ENCODE data around the gene PIGT. TPM values are rescaled to one million over a fixed set of nuclear protein-coding genes. Genes with fewer than 3 reads are reported as not detected.
A peak's percentile ranks its signal among the peaks of the same experiment; 100 is the strongest.

PIGT gene
- total RNA-seq = 100 to 1,000 TPM; 104 to 129 TPM
- long read RNA-seq, transcript PIGT-202 (12 exons, 2,245 nt) = major isoform, 74 of 104 reads
- long read RNA-seq, transcript PIGT-203 (11 exons, 1,971 nt) = minor isoform, 11 of 104 reads
- long read RNA-seq, partial matches to known transcripts = 16 of 104 reads
- long read RNA-seq, other reads (novel, unspliced or antisense) = 1 of 104 reads

DNA sequence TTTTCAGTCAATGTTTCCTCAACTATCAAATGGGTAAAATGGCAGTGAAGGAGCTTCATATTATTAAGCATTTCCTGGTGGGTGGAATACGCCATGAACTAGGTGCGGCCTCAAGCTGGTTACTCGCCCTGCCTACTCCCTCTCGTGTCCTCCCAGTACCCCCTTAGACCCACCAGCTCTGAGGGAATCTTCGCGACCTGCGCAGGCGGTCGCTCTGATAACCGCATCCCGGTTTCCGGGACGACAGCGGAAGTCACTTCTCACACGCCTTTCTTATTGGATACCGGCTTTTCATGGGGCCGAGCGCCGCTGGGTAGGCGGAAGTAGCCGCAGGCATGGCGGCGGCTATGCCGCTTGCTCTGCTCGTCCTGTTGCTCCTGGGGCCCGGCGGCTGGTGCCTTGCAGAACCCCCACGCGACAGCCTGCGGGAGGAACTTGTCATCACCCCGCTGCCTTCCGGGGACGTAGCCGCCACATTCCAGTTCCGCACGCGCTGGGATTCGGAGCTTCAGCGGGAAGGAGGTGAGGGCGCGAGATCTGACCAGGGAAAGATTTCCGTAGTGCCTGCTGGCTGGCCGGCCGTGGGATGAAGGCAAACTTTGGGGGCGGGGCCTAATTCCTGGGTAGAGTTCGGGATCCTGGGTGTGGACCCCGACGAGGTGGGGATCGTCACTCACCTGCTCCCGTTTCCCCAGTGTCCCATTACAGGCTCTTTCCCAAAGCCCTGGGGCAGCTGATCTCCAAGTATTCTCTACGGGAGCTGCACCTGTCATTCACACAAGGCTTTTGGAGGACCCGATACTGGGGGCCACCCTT lies at the start of gene PIGT:
Gene PIGT, plus strand, starts transcription at position 320 of the 816 bp plus-strand sequence. Its CDS starts 16 bp downstream, at position 336.
- peak; percentile 86 to 97 for ATAC-seq
- DNase-seq = peak; percentile 91
- intact Hi-C loops (cut with DNase I) = no loop called here

- no peak for DNase-seq
- no peak for ATAC-seq
- intact Hi-C loops (cut with DNase I) = no loop called here
These were observed 49.7 kb upstream of the PIGT start for GRCh38 chr20:45366192-45366591.

DNA sequence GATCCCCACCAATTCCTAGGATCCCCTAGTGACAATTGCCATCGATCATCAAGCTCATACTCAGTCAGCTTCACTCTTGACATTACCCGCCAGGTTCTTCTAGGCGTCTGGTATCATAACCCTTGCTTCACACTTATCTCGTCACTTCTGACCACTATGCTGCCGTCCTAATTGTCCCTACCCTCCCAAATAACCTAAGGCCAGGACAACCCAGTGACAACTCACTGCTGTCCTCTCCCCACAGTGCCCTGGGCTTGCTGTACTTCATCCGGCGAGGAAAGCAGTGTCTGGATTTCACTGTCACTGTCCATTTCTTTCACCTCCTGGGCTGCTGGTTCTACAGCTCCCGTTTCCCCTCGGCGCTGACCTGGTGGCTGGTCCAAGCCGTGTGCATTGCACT lies 49.3 kb upstream of the PIGT start:
- ATAC-seq = no peak
- intact Hi-C loops (cut with DNase I) = no loop called here
- DNase-seq = no peak

GRCh38 chr20:45367126-45367525 lies 48.8 kb upstream of the PIGT start:
- intact Hi-C loops (cut with DNase I) = no loop called here
- DNase-seq = no peak
- no peak for ATAC-seq

- intact Hi-C loops (cut with DNase I) = no loop called here
- DNase-seq (no peak), ATAC-seq (no peak)
These were observed 47.5 kb upstream of the PIGT start for GRCh38 chr20:45368221-45368980.

GRCh38 chr20:45370571-45371160 lies 45.3 kb upstream of the PIGT start:
- ATAC-seq (no peak), DNase-seq (no peak)
- intact Hi-C loops (cut with DNase I) = loop anchor here (5.0 kb wide), 3 partner anchors 48 to 402 kb away; no protein-coding TSS in a partner anchor

GRCh38 chr20:45372241-45372640 lies 43.7 kb upstream of the PIGT start:
- ATAC-seq (no peak), DNase-seq (no peak)
- intact Hi-C loops (cut with DNase I) = loop anchor here (5.0 kb wide), 3 partner anchors 50 to 400 kb away; no protein-coding TSS in a partner anchor

- ATAC-seq = peak; percentile 83
- intact Hi-C loops (cut with DNase I) = loop anchor here (5.0 kb wide), 3 partner anchors 50 to 400 kb away; no protein-coding TSS in a partner anchor
- DNase-seq = peak; percentile 56
These were observed 43.1 kb upstream of the PIGT start for GRCh38 chr20:45372646-45373352.

DNA sequence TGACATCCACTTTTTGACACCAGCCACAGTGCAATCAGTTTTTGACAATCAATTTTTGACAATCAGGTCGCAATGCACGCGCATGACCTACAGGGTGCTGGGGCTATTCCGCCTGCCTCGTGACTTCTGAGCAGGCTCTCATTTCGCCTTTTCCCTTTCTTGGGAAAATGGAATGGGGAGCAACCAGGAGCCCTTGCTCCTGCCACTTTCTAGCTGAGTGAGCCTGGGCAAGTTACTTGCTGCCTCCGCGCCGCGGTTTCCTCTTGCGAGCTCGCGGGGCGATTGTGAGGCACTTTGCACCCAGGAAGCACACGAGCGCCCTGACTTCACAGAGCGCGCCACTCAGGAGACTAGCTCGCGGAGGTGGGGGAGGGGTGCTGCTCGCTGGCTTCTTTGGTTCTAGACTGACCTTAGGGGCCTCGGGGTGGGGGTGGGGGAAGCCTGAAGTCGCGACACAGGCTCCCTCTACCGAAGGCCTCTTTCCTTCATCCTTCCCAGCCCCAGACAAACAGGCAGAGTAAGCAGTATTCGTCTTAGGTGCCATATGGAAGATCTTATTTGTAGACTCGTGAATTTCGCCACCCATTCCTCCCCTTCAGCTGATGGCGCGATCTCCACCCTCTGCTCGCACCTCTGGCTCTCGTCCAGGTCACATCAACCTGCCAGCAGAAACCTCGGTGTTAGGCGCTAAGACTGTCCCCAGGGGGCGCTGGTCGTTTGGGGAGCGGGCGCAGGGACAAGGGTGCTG lies 42.4 kb upstream of the PIGT start:
- peak; percentile 91 for DNase-seq
- peak; percentile 87 to 88 for ATAC-seq
- intact Hi-C loops (cut with DNase I) = loop anchor here (2.0 to 5.0 kb wide), 4 partner anchors 51 to 399 kb away; no protein-coding TSS in a partner anchor

- DNase-seq (no peak), ATAC-seq (no peak)
- intact Hi-C loops (cut with DNase I) = loop anchor here (2.0 to 5.0 kb wide), 4 partner anchors 52 to 398 kb away; no protein-coding TSS in a partner anchor
These were observed 41.9 kb upstream of the PIGT start for GRCh38 chr20:45374101-45374467.

DNA sequence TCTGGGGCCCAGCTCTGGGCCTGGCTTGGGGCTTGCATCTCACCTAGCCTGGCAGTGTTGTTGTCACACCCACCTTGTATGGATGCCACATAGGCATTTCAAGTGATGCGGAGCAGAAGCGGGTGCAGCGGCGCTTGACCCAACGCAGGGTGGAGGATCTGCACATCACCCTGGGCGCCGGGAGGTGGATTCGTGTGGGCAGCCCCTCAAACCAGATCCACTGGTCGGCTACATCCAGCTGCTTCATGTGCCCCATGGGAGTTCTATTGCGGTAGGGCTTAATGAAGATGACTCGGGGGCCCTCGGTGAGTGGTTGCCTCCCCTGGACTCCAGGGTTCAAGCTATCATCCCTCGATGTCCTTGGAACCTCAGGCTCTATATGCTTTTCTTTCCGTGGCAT lies 41.0 kb upstream of the PIGT start:
- DNase-seq = no peak
- ATAC-seq = no peak
- intact Hi-C loops (cut with DNase I) = loop anchor here (2.0 to 5.0 kb wide), 5 partner anchors 53 to 397 kb away; partner anchors contain the start of gene WFDC10B (in 1 of the 2)

GRCh38 chr20:45377269-45377668 lies 38.7 kb upstream of the PIGT start:
- DNase-seq (no peak), ATAC-seq (no peak)
- intact Hi-C loops (cut with DNase I) = loop anchor here in 1 of 2 donors (5.0 kb wide), 1 partner anchor 330 kb away; the partner anchor contains the start of gene WFDC10B

GRCh38 chr20:45378191-45378590 lies 37.8 kb upstream of the PIGT start, which contains the start of gene TP53TG5:
TP53TG5 (minus strand) TSS chr20:45378325; CDS start chr20:45378236, 89 bp downstream.
- no peak for DNase-seq
- intact Hi-C loops (cut with DNase I) = loop anchor here in 1 of 2 donors (5.0 kb wide), 1 partner anchor 329 kb away; the partner anchor contains the start of gene WFDC10B
- no peak for ATAC-seq

DNA sequence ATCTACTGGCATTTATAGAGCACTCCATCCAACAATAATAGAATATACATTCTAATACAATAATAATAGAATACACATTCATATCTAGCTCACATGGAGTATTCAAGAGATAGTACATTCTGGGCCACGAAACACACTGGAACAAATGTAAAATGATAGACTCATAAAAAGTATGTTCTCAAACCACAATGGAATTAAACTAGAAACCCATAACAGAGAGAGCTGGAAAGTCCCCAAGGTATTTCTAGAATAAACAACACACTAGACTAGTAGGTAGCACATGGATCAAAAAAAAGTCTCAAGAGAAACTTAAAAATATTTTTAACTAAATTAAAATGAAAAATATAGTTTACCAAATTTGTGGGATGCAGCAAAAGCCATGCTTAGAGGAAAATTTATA lies 28.7 kb upstream of the PIGT start:
- DNase-seq (no peak), ATAC-seq (no peak)
- intact Hi-C loops (cut with DNase I) = no loop called here

GRCh38 chr20:45390931-45391330 lies 25.0 kb upstream of the PIGT start:
- ATAC-seq (no peak), DNase-seq (no peak)
- intact Hi-C loops (cut with DNase I) = no loop called here

DNA sequence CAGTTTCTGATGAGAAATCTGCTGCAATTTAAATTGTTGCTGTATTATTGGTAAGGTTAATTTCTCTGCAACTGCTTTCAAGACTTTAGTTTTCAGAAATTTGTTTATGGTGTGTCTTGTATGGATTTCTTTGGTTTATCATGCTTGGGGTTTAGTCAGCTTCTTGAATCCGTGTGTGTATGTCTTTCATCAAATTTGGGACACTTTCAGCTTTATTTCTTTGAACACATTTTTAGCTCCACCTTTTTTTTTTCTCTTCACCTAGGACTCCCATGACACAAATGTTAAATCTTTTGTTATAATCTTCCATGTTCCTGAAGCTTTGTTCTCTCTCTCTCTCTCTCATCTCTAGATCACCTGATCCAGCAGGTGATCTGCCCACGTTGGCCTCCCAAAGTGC lies 24.4 kb upstream of the PIGT start:
- ATAC-seq (no peak), DNase-seq (no peak)
- intact Hi-C loops (cut with DNase I) = no loop called here

GRCh38 chr20:45392733-45393132 lies 23.2 kb upstream of the PIGT start:
- DNase-seq (no peak), ATAC-seq (no peak)
- intact Hi-C loops (cut with DNase I) = no loop called here

Data from left cardiac atrium (tissue), 4 donors.